B cell (primary cell): ENCODE measurements around the gene STS. TPM values are rescaled to one million over a fixed set of nuclear protein-coding genes. Genes with fewer than 3 reads are reported as not detected.

Source experiments
- ATAC-seq: fragments of 200-7000 bp; cut with Tn5 transposase; one replicate; pipeline ENCODE4 v1.10.0; 2021; ENCODE audit warnings: low read depth, mild to moderate bottlenecking, moderate number of reproducible peaks, moderate library complexity
- CTCF ChIA-PET: fragments of 350-600 bp; sonication (Branson Sonifier 250); formaldehyde crosslinking; loops from one replicate; lab custom pipeline; 2021; ENCODE audit warnings: antibody characterized with exemption, inconsistent platforms; lab: Charles Lee
- POLR2A ChIA-PET: fragments of 350-600 bp; sonication (Branson Sonifier 250); formaldehyde crosslinking; loops from one replicate; lab custom pipeline; 2021; ENCODE audit warnings: antibody characterized with exemption; lab: Charles Lee
- DNase-seq: peaks from one replicate; pipeline ENCODE4 v3.0.0; 2013
- H2AFZ ChIP-seq: 2 replicates; pipeline ENCODE4 v1.6.1; 2012; ENCODE audit warnings: mild to moderate bottlenecking, low read depth, low read length; ENCODE audit not compliant: insufficient read depth, poor library complexity, severe bottlenecking
- H3K27ac ChIP-seq, 2 donors: 1 replicate in 1 of 2; 2 replicates in 1 of 2; pipeline ENCODE4 v1.5.1; 2012 to 2013; ENCODE audit warnings: low read length in 2 of 2, mild to moderate bottlenecking in 2 of 2, moderate library complexity in 1 of 2
- H3K27me3 ChIP-seq, 4 experiments: fragments of 200-600 bp in 1 of 4; sonication (generic) in 1 of 4; replicated peaks in 1 of 4; 1 replicate in 2 of 4; 2 replicates in 2 of 4; pipeline versions ENCODE4 v1.6.1 to v1.7.0; 2013 to 2016; ENCODE audit warnings: low read length in 3 of 4, mild to moderate bottlenecking in 2 of 4, mixed read lengths in 1 of 4, moderate library complexity in 1 of 4; ENCODE audit not compliant: insufficient read depth in 4 of 4, control insufficient read depth in 3 of 4; ENCODE audit errors: control extremely low read depth in 1 of 4
- H3K36me3 ChIP-seq, 2 experiments: replicated peaks in 1 of 2; 1 replicate in 1 of 2; 2 replicates in 1 of 2; pipeline versions ENCODE4 v1.6.1 to v1.7.1; 2013; ENCODE audit warnings: low read length in 1 of 2; ENCODE audit not compliant: insufficient read depth in 2 of 2, control insufficient read depth in 1 of 2; ENCODE audit errors: control extremely low read depth in 1 of 2, extremely low read depth in 1 of 2
- H3K4me1 ChIP-seq, 2 donors: fragments of 200-600 bp in 1 of 2; sonication (generic) in 1 of 2; 1 replicate in 1 of 2; 2 replicates in 1 of 2; pipeline versions ENCODE4 v1.5.1 to v1.6.1; 2013 to 2017; ENCODE audit warnings: low read length in 2 of 2; ENCODE audit not compliant: control insufficient read depth in 2 of 2, insufficient read depth in 2 of 2
- H3K4me2 ChIP-seq: replicated peaks from 2 replicates; pipeline ENCODE3; 2012; ENCODE audit warnings: mild to moderate bottlenecking, low read depth, low read length; ENCODE audit not compliant: poor library complexity, severe bottlenecking
- H3K4me3 ChIP-seq, 5 experiments: fragments of 200-600 bp in 1 of 5; sonication (generic) in 1 of 5; 1 replicate in 3 of 5; 2 replicates in 2 of 5; pipeline versions ENCODE4 v1.5.1 to v1.7.0; 2011 to 2016; ENCODE audit warnings: low read length in 4 of 5, mild to moderate bottlenecking in 4 of 5, low read depth in 2 of 5, control low read depth in 1 of 5, moderate library complexity in 1 of 5; ENCODE audit not compliant: insufficient read depth in 1 of 5; ENCODE audit errors: control extremely low read depth in 1 of 5, extremely low read depth in 1 of 5
- H3K79me2 ChIP-seq: fragments of 200-600 bp; sonication (generic); one replicate; pipeline ENCODE4 v1.6.0; 2016; ENCODE audit warnings: low read length; ENCODE audit not compliant: control insufficient read depth, insufficient read depth
- H3K9ac ChIP-seq: fragments of 200-600 bp; sonication (generic); 2 replicates; pipeline ENCODE4 v1.6.1; 2017; ENCODE audit warnings: mild to moderate bottlenecking, low read length, moderate library complexity
- H3K9me3 ChIP-seq, 3 donors: one replicate each; pipeline versions ENCODE4 v1.6.1 to v1.7.1; 2013; ENCODE audit warnings: low read length in 2 of 3; ENCODE audit not compliant: control insufficient read depth in 2 of 3, insufficient read depth in 1 of 3; ENCODE audit errors: control extremely low read depth in 1 of 3
- H4K20me1 ChIP-seq: 2 replicates; pipeline ENCODE4 v1.6.0; 2012; ENCODE audit warnings: mild to moderate bottlenecking, low read length; ENCODE audit not compliant: insufficient read depth, control insufficient read depth, poor library complexity, severe bottlenecking
- H3K27ac Mint-ChIP-seq: one replicate; pipeline ENCODE4 v1.8.0; 2021; ENCODE audit warnings: mixed read lengths
- H3K27me3 Mint-ChIP-seq: one replicate; pipeline ENCODE4 v1.8.0; 2021; ENCODE audit warnings: mixed read lengths
- H3K4me1 Mint-ChIP-seq: one replicate; pipeline ENCODE4 v1.8.0; 2021; ENCODE audit warnings: mixed read lengths
- H3K4me3 Mint-ChIP-seq: one replicate; pipeline ENCODE4 v1.8.0; 2021; ENCODE audit warnings: mixed read lengths
- H3K9me3 Mint-ChIP-seq: one replicate; pipeline ENCODE4 v1.8.0; 2022; ENCODE audit warnings: mixed read lengths; ENCODE audit not compliant: insufficient read depth
- CTCF ChIP-seq: fragments of 200-600 bp; IDR thresholded peaks from one replicate; pipeline ENCODE4 v1.8.0; 2022; ENCODE audit warnings: antibody characterized with exemption, mild to moderate bottlenecking
- EZH2 ChIP-seq: IDR thresholded peaks from 2 replicates; pipeline ENCODE4 v1.6.1; 2012; ENCODE audit warnings: borderline replicate concordance, low read depth, mild to moderate bottlenecking, moderate library complexity, low read length; ENCODE audit not compliant: insufficient read depth, poor library complexity, severe bottlenecking
- WGBS: methylation state at CpG from one replicate; pipeline ENCODE4 v1.1.5; 2013; ENCODE audit warnings: missing lambda C conversion rate; ENCODE audit not compliant: insufficient coverage; 5-methylcytosine and 5-hydroxymethylcytosine counted together
- intact Hi-C: fragments of 100-400 bp; cut with micrococcal nuclease; formaldehyde crosslinking; loops from one replicate; pipeline ENCODE4 v1.10.0; 2022
- polyA plus RNA-seq: library from polyadenylated mRNA; depleted of rRNA; stranded (reverse); fragments of >200 nt; gene quantifications from 2 replicates; pipeline ENCODE4 v1.2.3, GENCODE V29; 2012
- total RNA-seq, 2 donors: library from RNA; stranded (reverse); fragments of 120-200 nt in 1 of 2; gene quantifications; 1 replicate in 1 of 2; 2 replicates in 1 of 2; pipeline versions ENCODE4 v1.2.3 to v1.2.4, GENCODE V29; 2013 to 2022

STS gene
- total and polyA plus RNA-seq, 2 donors (not counting 1 experiment from before 2014, with no cell fraction given) = 1.9 to 2.9 TPM

- Histone ChIP-seq H3K4me2 (no peak overlapping the region), H3K27ac (no peak overlapping the region), H2AFZ (no peak overlapping the region), H3K9ac (no peak overlapping the region), H3K9me3 (peaks cover 0 to 8% (median 0%) of the 10 kb centered on the region in 3 donors), H3K4me1 (no peaks in the 10 kb centered on the region), H3K4me3 (no peak overlapping the region), H3K79me2 (peaks cover 85% of the 10 kb centered on the region), H4K20me1 (peaks cover 29% of the 10 kb centered on the region), H3K27me3 (no peaks in the 10 kb centered on the region), H3K36me3 (peaks cover 0 to 3% of the 10 kb centered on the region in 2 experiments)
- CTCF ChIA-PET = no interaction called here
- H3K27ac Mint-ChIP-seq = no peak overlapping the region
- no peaks in the 10 kb centered on the region for H3K27me3 Mint-ChIP-seq
- no peaks in the 10 kb centered on the region for H3K9me3 Mint-ChIP-seq
- no CpG with 5 or more reads among the region's 2 CpGs for WGBS
- peaks cover 24% of the 10 kb centered on the region for H3K4me1 Mint-ChIP-seq
- DNase-seq (no peak), ATAC-seq (no peak)
- POLR2A ChIA-PET = no interaction called here
- intact Hi-C loops = no loop called here
- no peak for TF ChIP-seq EZH2
- no peak overlapping the region for H3K4me3 Mint-ChIP-seq
Observed at GRCh38 chrX:7120878-7121219, 26.7 kb upstream of the STS start.

- POLR2A ChIA-PET = no interaction called here
- Mint-ChIP-seq H3K4me1 (peaks cover 1% of the 10 kb centered on the region), H3K27me3 (no peaks in the 10 kb centered on the region), H3K27ac (no peak overlapping the region), H3K9me3 (no peaks in the 10 kb centered on the region), H3K4me3 (no peak overlapping the region)
- CTCF ChIA-PET = no interaction called here
- H3K4me3 ChIP-seq = no peak overlapping the region
- H3K27me3 ChIP-seq = no peaks in the 10 kb centered on the region
- DNase-seq (no peak), ATAC-seq (no peak)
- intact Hi-C loops = no loop called here
- H2AFZ ChIP-seq = no peak overlapping the region
- TF ChIP-seq EZH2 = no peak
- TF ChIP-seq CTCF = no peak
- peaks cover 0 to 3% of the 10 kb centered on the region in 2 experiments for H3K36me3 ChIP-seq
- no peak overlapping the region for H3K4me2 ChIP-seq
- no peak overlapping the region for H3K9ac ChIP-seq
- H3K79me2 ChIP-seq = peaks cover 86% of the 10 kb centered on the region
- no peaks in the 10 kb centered on the region for H3K4me1 ChIP-seq
- peaks cover 39% of the 10 kb centered on the region for H4K20me1 ChIP-seq
- no peak overlapping the region for H3K27ac ChIP-seq
- H3K9me3 ChIP-seq = peaks cover 0 to 3% (median 0%) of the 10 kb centered on the region in 3 donors
- WGBS = no CpG with 5 or more reads among the region's 2 CpGs
Observed at GRCh38 chrX:7127056-7127455, 20.5 kb upstream of the STS start.
